Measurements from ENCODE around the gene CALML4.

Gene CALML4

GRCh38 chr15:68244235-68244634, 39.1 kb upstream of the CALML4 start:
- Histone ChIP-seq H3K9ac (ENCODE audit: low read length) (no peak overlapping the region), H3K4me2 (ENCODE audit: low read length) (no peak overlapping the region), H3K79me2 (ENCODE audit: insufficient read depth, low read length) (no peaks in the 10 kb centered on the region), H4K20me1 (ENCODE audit: insufficient read depth, low read length) (no peaks in the 10 kb centered on the region), H3F3A (ENCODE audit: insufficient read depth, low read length) (no peaks in the 10 kb centered on the region), H3K4me3 (ENCODE audit: low read depth, low read length, poor library complexity, severe bottlenecking) (no peak overlapping the region), H3K27me3 (ENCODE audit: insufficient read depth, low read length) (no peaks in the 10 kb centered on the region), H3K27ac (ENCODE audit: low read depth, low read length, poor library complexity, severe bottlenecking) (no peak overlapping the region), H3K9me2 (ENCODE audit: low read depth, low read length) (no peaks in the 10 kb centered on the region), H3K9me3 (ENCODE audit: low read length) (no peaks in the 10 kb centered on the region), H3K4me1 (ENCODE audit: insufficient read depth, low read length, severe bottlenecking) (no peaks in the 10 kb centered on the region), H2AFZ (ENCODE audit: low read length) (no peak overlapping the region), H3K36me3 (ENCODE audit: insufficient read depth, low read length) (no peaks in the 10 kb centered on the region)
- TF ChIP-seq CTCF (IDR thresholded peaks at IDR 0.05; ENCODE audit: low read length) (no peak), EZH2 (IDR thresholded peaks at IDR 0.05; ENCODE audit: borderline replicate concordance, low read length) (no peak)

- no peak for TF ChIP-seq CTCF (IDR thresholded peaks at IDR 0.05; ENCODE audit: low read length)
- no peak for TF ChIP-seq EZH2 (IDR thresholded peaks at IDR 0.05; ENCODE audit: borderline replicate concordance, low read length)
- Histone ChIP-seq H3K79me2 (ENCODE audit: insufficient read depth, low read length) (no peaks in the 10 kb centered on the region), H2AFZ (ENCODE audit: low read length) (no peak overlapping the region)
These were observed 36.2 kb upstream of the CALML4 start for GRCh38 chr15:68241088-68241935.

GRCh38 chr15:68239025-68239424, 33.9 kb upstream of the CALML4 start:
- no peak overlapping the region for H3K4me3 ChIP-seq (ENCODE audit: low read depth, low read length, poor library complexity, severe bottlenecking)
- TF ChIP-seq CTCF (IDR thresholded peaks at IDR 0.05; ENCODE audit: low read length) (no peak), EZH2 (IDR thresholded peaks at IDR 0.05; ENCODE audit: borderline replicate concordance, low read length) (no peak)
- no peak overlapping the region for H2AFZ ChIP-seq (ENCODE audit: low read length)
- no peaks in the 10 kb centered on the region for H3F3A ChIP-seq (ENCODE audit: insufficient read depth, low read length)
- H3K4me2 ChIP-seq (ENCODE audit: low read length) = no peak overlapping the region
- H3K9ac ChIP-seq (ENCODE audit: low read length) = no peak overlapping the region
- no peaks in the 10 kb centered on the region for H3K9me2 ChIP-seq (ENCODE audit: low read depth, low read length)
- H4K20me1 ChIP-seq (ENCODE audit: insufficient read depth, low read length) = no peaks in the 10 kb centered on the region
- H3K4me1 ChIP-seq (ENCODE audit: insufficient read depth, low read length, severe bottlenecking) = no peaks in the 10 kb centered on the region
- no peaks in the 10 kb centered on the region for H3K9me3 ChIP-seq (ENCODE audit: low read length)
- H3K27ac ChIP-seq (ENCODE audit: low read depth, low read length, poor library complexity, severe bottlenecking) = no peak overlapping the region
- H3K79me2 ChIP-seq (ENCODE audit: insufficient read depth, low read length) = no peaks in the 10 kb centered on the region
- no peaks in the 10 kb centered on the region; the same call in 1 of the 2 replicates for H3K36me3 ChIP-seq (ENCODE audit: insufficient read depth, low read length)
- no peaks in the 10 kb centered on the region for H3K27me3 ChIP-seq (ENCODE audit: insufficient read depth, low read length)

More at GRCh38 chr15:68241088-68241935, 36.2 kb upstream of the CALML4 start:
- Histone ChIP-seq H3K4me3 (ENCODE audit: low read depth, low read length, poor library complexity, severe bottlenecking) (no peak overlapping the region), H3K27ac (ENCODE audit: low read depth, low read length, poor library complexity, severe bottlenecking) (no peak overlapping the region), H3K9me3 (ENCODE audit: low read length) (no peaks in the 10 kb centered on the region), H3K36me3 (ENCODE audit: insufficient read depth, low read length) (no peaks in the 10 kb centered on the region), H3F3A (ENCODE audit: insufficient read depth, low read length) (no peaks in the 10 kb centered on the region), H3K9ac (ENCODE audit: low read length) (no peak overlapping the region), H3K27me3 (ENCODE audit: insufficient read depth, low read length) (no peaks in the 10 kb centered on the region), H4K20me1 (ENCODE audit: insufficient read depth, low read length) (no peaks in the 10 kb centered on the region), H3K4me1 (ENCODE audit: insufficient read depth, low read length, severe bottlenecking) (no peaks in the 10 kb centered on the region), H3K4me2 (ENCODE audit: low read length) (no peak overlapping the region), H3K9me2 (ENCODE audit: low read depth, low read length) (no peaks in the 10 kb centered on the region)

All from OCI-LY1 (cell line).